ENCODE data around the gene CCDC85B. TPM values are rescaled to one million over a fixed set of nuclear protein-coding genes. Genes with fewer than 3 reads are reported as not detected.

Gene CCDC85B
- total and polyA plus RNA-seq, 4 donors = 20.7 to 63.4 (median 53.9) TPM

- H3K4me3 ChIP-seq = peak overlapping the region; percentile 97
- no peak for TF ChIP-seq CTCF (IDR thresholded peaks at IDR 0.05; ENCODE audit: control extremely low read depth, extremely low read depth)
- DNase-seq (peak; percentile 68 to 72 (median 70)), ATAC-seq (ENCODE audit: insufficient read depth, low FRiP score) (peak; percentile 36)
- WGBS, 2 donors = 1% methylated on average over 55 to 57 of the region's 57 CpGs
- peak overlapping the region; percentile 2 to 8 for H3K9ac ChIP-seq (ENCODE audit: insufficient read depth in 1 of 2, low read length in 2 of 2)
- no peaks in the 10 kb centered on the region for H3K9me3 ChIP-seq (ENCODE audit: control insufficient read depth in 4 of 4, insufficient read depth in 3 of 4, low read length in 3 of 4)
- peaks cover 24 to 46% (median 29%) of the 10 kb centered on the region in 4 donors for H3K36me3 ChIP-seq (ENCODE audit: control insufficient read depth in 4 of 4, insufficient read depth in 4 of 4, low read length in 4 of 4)
- H3K4me1 ChIP-seq (ENCODE audit: control insufficient read depth in 5 of 5, insufficient read depth in 5 of 5, low read length in 5 of 5) = peaks cover 0 to 40% (median 20%) of the 10 kb centered on the region in 5 donors
- peak overlapping the region; percentile 95 to 98 for H3K27ac ChIP-seq (ENCODE audit: low read depth in 1 of 2, low read length in 1 of 2)
- no peaks in the 10 kb centered on the region for H3K27me3 ChIP-seq (ENCODE audit: control insufficient read depth in 3 of 3, insufficient read depth in 3 of 3, low read length in 2 of 3)
Measured at GRCh38 chr11:65856689-65857499, 33.6 kb upstream of the CCDC85B start.

GRCh38 chr11:65857500-65857852, 33.0 kb upstream of the CCDC85B start:
- no peak for DNase-seq
- Histone ChIP-seq H3K4me3 (peak overlapping the region; percentile 97), H3K9ac (ENCODE audit: insufficient read depth in 1 of 2, low read length in 2 of 2) (peak overlapping the region in 1 of 2 donors; percentile 8), H3K4me1 (ENCODE audit: control insufficient read depth in 5 of 5, insufficient read depth in 5 of 5, low read length in 5 of 5) (peaks cover 0 to 43% (median 20%) of the 10 kb centered on the region in 5 donors), H3K36me3 (ENCODE audit: control insufficient read depth in 4 of 4, insufficient read depth in 4 of 4, low read length in 4 of 4) (peaks cover 24 to 45% (median 31%) of the 10 kb centered on the region in 4 donors), H3K9me3 (ENCODE audit: control insufficient read depth in 4 of 4, insufficient read depth in 3 of 4, low read length in 3 of 4) (no peaks in the 10 kb centered on the region), H3K27me3 (ENCODE audit: control insufficient read depth in 3 of 3, insufficient read depth in 3 of 3, low read length in 2 of 3) (no peaks in the 10 kb centered on the region), H3K27ac (ENCODE audit: low read depth in 1 of 2, low read length in 1 of 2) (peak overlapping the region; percentile 95 to 98)
- TF ChIP-seq CTCF (IDR thresholded peaks at IDR 0.05; ENCODE audit: control extremely low read depth, extremely low read depth) = no peak
- no peak for ATAC-seq (ENCODE audit: insufficient read depth, low FRiP score)
- 0% methylated on average over 29 to 49 of the region's 49 CpGs for WGBS, 2 donors

GRCh38 chr11:65857853-65858680, 32.4 kb upstream of the CCDC85B start, which contains the start of gene CFL1:
CFL1 (minus strand) TSS chr11:65858180; CDS start chr11:65858099, 81 bp downstream.
- peaks cover 24 to 45% (median 37%) of the 10 kb centered on the region in 4 donors for H3K36me3 ChIP-seq (ENCODE audit: control insufficient read depth in 4 of 4, insufficient read depth in 4 of 4, low read length in 4 of 4)

More at GRCh38 chr11:65857853-65858680, 32.4 kb upstream of the CCDC85B start, which contains the start of gene CFL1:
- peak within 1 kb of the TSS; percentile 8 to 59 for H3K9ac ChIP-seq (ENCODE audit: insufficient read depth in 1 of 2, low read length in 2 of 2)
- TF ChIP-seq CTCF (IDR thresholded peaks at IDR 0.05; ENCODE audit: control extremely low read depth, extremely low read depth) = peak; percentile 1
- H3K27me3 ChIP-seq (ENCODE audit: control insufficient read depth in 3 of 3, insufficient read depth in 3 of 3, low read length in 2 of 3) = no peaks in the 10 kb centered on the region
- 0% methylated on average over 70 to 92 of the region's 92 CpGs for WGBS, 2 donors
- ATAC-seq (ENCODE audit: insufficient read depth, low FRiP score) = peak; percentile 79
- H3K4me3 ChIP-seq = peak within 1 kb of the TSS; percentile 97
- peaks cover 0 to 43% (median 20%) of the 10 kb centered on the region in 5 donors for H3K4me1 ChIP-seq (ENCODE audit: control insufficient read depth in 5 of 5, insufficient read depth in 5 of 5, low read length in 5 of 5)
- H3K9me3 ChIP-seq (ENCODE audit: control insufficient read depth in 4 of 4, insufficient read depth in 3 of 4, low read length in 3 of 4) = no peaks in the 10 kb centered on the region
- peak; percentile 98 to 99 (median 99) for DNase-seq
- peak within 1 kb of the TSS; percentile 96 to 98 for H3K27ac ChIP-seq (ENCODE audit: low read depth in 1 of 2, low read length in 1 of 2)
